Breast epithelium (tissue), 3 donors: ENCODE measurements around the gene NR2E1.

ENCODE experiments used
- POLR2AphosphoS5 ChIP-seq, 3 donors: sonication (generic); formaldehyde crosslinking; IDR thresholded peaks; one replicate each; pipeline ENCODE4 v1.6.1; 2017; ENCODE audit warnings: antibody characterized with exemption in 3 of 3
- TF ChIP-seq, protein P1 (sequence below), 3 donors: fragments of 450-650 bp; IDR thresholded peaks; one replicate each; pipeline ENCODE4 v1.5.1; 2016 to 2017; ENCODE audit warnings: antibody characterized with exemption in 3 of 3, mild to moderate bottlenecking in 3 of 3, moderate library complexity in 3 of 3

DNA sequence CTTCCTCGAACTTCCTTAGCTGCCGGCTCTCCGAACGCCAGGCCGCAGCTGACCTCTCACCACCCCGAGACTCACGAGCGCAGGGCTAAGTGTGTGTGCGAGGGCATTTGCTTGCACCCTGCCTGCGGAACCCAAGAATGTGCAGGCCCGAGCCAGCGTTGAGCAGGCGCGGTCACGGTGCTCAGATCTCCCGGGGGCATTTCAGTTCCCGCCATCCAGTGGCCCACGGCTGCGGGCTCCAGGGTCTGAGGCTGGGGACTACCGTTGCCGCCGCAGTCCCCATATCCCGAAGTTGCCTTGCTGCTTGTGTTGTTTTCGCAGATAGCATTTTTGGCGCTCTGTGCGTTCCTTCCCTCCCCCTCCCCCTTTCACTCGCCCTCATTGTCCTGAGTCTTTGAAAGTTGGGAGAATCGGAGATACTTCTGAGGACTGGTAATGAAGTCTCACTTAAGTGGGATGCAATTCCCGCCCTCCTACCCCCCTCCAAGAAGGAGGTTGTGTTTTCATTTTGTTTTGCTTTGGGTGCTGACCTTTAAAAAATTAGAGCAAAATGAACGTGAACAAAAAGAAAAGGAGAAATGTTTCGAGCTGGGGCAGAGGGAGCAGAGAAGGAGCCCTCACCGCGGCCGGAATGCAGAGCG, 1.7 kb downstream of the NR2E1 start:
- TF ChIP-seq, protein P1, sequence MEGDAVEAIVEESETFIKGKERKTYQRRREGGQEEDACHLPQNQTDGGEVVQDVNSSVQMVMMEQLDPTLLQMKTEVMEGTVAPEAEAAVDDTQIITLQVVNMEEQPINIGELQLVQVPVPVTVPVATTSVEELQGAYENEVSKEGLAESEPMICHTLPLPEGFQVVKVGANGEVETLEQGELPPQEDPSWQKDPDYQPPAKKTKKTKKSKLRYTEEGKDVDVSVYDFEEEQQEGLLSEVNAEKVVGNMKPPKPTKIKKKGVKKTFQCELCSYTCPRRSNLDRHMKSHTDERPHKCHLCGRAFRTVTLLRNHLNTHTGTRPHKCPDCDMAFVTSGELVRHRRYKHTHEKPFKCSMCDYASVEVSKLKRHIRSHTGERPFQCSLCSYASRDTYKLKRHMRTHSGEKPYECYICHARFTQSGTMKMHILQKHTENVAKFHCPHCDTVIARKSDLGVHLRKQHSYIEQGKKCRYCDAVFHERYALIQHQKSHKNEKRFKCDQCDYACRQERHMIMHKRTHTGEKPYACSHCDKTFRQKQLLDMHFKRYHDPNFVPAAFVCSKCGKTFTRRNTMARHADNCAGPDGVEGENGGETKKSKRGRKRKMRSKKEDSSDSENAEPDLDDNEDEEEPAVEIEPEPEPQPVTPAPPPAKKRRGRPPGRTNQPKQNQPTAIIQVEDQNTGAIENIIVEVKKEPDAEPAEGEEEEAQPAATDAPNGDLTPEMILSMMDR (IDR thresholded peaks at IDR 0.05), result no peak
- no peak for TF ChIP-seq POLR2AphosphoS5 (IDR thresholded peaks at IDR 0.05)
